WTC11 (cell line): ENCODE measurements around the gene TNIP1. TPM values are rescaled to one million over a fixed set of nuclear protein-coding genes. Genes with fewer than 3 reads are reported as not detected.

ENCODE experiments used
- ATAC-seq: fragments of 200-7000 bp; cut with Tn5 transposase; 2 replicates; pipeline ENCODE4 v1.10.0; 2021; ENCODE audit warnings: mild to moderate bottlenecking, moderate library complexity
- CTCF ChIA-PET: fragments of 300-600 bp; sonication (Branson Sonifier 250); formaldehyde crosslinking; loops from one replicate; lab custom pipeline; 2021; ENCODE audit warnings: antibody characterized with exemption; lab: Charles Lee
- POLR2A ChIA-PET: fragments of 350-600 bp; sonication (Branson Sonifier 250); formaldehyde crosslinking; loops from one replicate; lab custom pipeline; 2021; ENCODE audit warnings: antibody characterized with exemption; lab: Charles Lee
- DNase-seq: peaks from one replicate; pipeline ENCODE4 v3.0.0; 2021; ENCODE audit warnings: low spot score
- H3K27ac Mint-ChIP-seq: 2 replicates; pipeline ENCODE4 v1.8.0; 2021; ENCODE audit warnings: mixed read lengths
- H3K27me3 Mint-ChIP-seq: 2 replicates; pipeline ENCODE4 v1.8.0; 2021; ENCODE audit warnings: low read depth, mild to moderate bottlenecking, moderate library complexity, mixed read lengths
- H3K36me3 Mint-ChIP-seq: 2 replicates; pipeline ENCODE4 v1.8.0; 2021; ENCODE audit warnings: mixed read lengths
- H3K4me1 Mint-ChIP-seq: 2 replicates; pipeline ENCODE4 v1.8.0; 2022; ENCODE audit warnings: mixed read lengths
- H3K4me3 Mint-ChIP-seq: 2 replicates; pipeline ENCODE4 v1.8.0; 2021; ENCODE audit warnings: mild to moderate bottlenecking, moderate library complexity, mixed read lengths
- H3K9me3 Mint-ChIP-seq: 2 replicates; pipeline ENCODE4 v1.8.0; 2021; ENCODE audit warnings: mixed read lengths
- ATF2 ChIP-seq: sonication (generic); formaldehyde crosslinking; IDR thresholded peaks from 2 replicates; pipeline ENCODE4 v1.8.1; 2022; ENCODE audit warnings: low read depth, missing genetic modification reagents, borderline replicate concordance
- CBFB ChIP-seq: sonication (generic); formaldehyde crosslinking; IDR thresholded peaks from 2 replicates; pipeline ENCODE4 v1.8.1; 2022; ENCODE audit warnings: mild to moderate bottlenecking, low read depth, missing genetic modification reagents
- CREB1 ChIP-seq: sonication (generic); formaldehyde crosslinking; IDR thresholded peaks from 2 replicates; pipeline ENCODE4 v1.8.0; 2023; ENCODE audit warnings: mild to moderate bottlenecking, missing genetic modification reagents
- CREM ChIP-seq: sonication (generic); formaldehyde crosslinking; IDR thresholded peaks from 2 replicates; pipeline ENCODE4 v1.8.1; 2022; ENCODE audit warnings: mild to moderate bottlenecking, missing genetic modification reagents, moderate library complexity
- GTF2I ChIP-seq: fragments of 250-450 bp; sonication (Bioruptor Pico); conservative IDR thresholded peaks from 2 replicates; pipeline ENCODE4 v1.4.0; 2021; ENCODE audit warnings: mild to moderate bottlenecking
- JUN ChIP-seq: sonication (generic); formaldehyde crosslinking; IDR thresholded peaks from 2 replicates; pipeline ENCODE4 v1.8.0; 2023; ENCODE audit warnings: mild to moderate bottlenecking, missing genetic modification reagents
- MXD4 ChIP-seq: fragments of 250-450 bp; sonication (Bioruptor Pico); IDR thresholded peaks from 2 replicates; pipeline ENCODE4 v1.8.0; 2021; ENCODE audit warnings: mild to moderate bottlenecking, moderate library complexity, borderline replicate concordance
- NR1H2 ChIP-seq: sonication (generic); formaldehyde crosslinking; IDR thresholded peaks from 2 replicates; pipeline ENCODE4 v1.9.0; 2021; ENCODE audit warnings: mild to moderate bottlenecking, moderate library complexity, missing genetic modification reagents
- NR2C2 ChIP-seq: sonication (generic); formaldehyde crosslinking; IDR thresholded peaks from 2 replicates; pipeline ENCODE4 v1.8.0; 2022; ENCODE audit warnings: mild to moderate bottlenecking, missing genetic modification reagents
- PRRX2 ChIP-seq: fragments of 250-450 bp; sonication (Bioruptor Pico); IDR thresholded peaks from 2 replicates; pipeline ENCODE4 v1.8.0; 2021; ENCODE audit warnings: mild to moderate bottlenecking
- SOX15 ChIP-seq: fragments of 250-450 bp; sonication (Bioruptor Pico); IDR thresholded peaks from 2 replicates; pipeline ENCODE4 v1.9.0; 2021; ENCODE audit warnings: mild to moderate bottlenecking
- ZNF232 ChIP-seq: sonication (generic); formaldehyde crosslinking; IDR thresholded peaks from 2 replicates; pipeline ENCODE4 v1.8.0; 2022; ENCODE audit warnings: mild to moderate bottlenecking, missing genetic modification reagents
- ZNF396 ChIP-seq: fragments of 250-450 bp; sonication (Bioruptor Pico); IDR thresholded peaks from 2 replicates; pipeline ENCODE4 v1.8.0; 2021; ENCODE audit warnings: mild to moderate bottlenecking, moderate library complexity, borderline replicate concordance
- total RNA-seq: library from RNA; stranded (reverse); gene quantifications from 3 replicates; pipeline ENCODE4 v1.2.3, GENCODE V29; 2021
- TF ChIP-seq, protein P1 (sequence below): sonication (generic); formaldehyde crosslinking; IDR thresholded peaks from 2 replicates; pipeline ENCODE4 v1.8.0; 2022; ENCODE audit warnings: mild to moderate bottlenecking, missing genetic modification reagents
- TF ChIP-seq, protein P2 (sequence below): sonication (generic); formaldehyde crosslinking; conservative IDR thresholded peaks from 2 replicates; pipeline ENCODE4 v1.8.1; 2022; ENCODE audit warnings: mild to moderate bottlenecking, missing genetic modification reagents
- TF ChIP-seq, protein P3 (sequence below): sonication (generic); formaldehyde crosslinking; IDR thresholded peaks from 2 replicates; pipeline ENCODE4 v1.8.0; 2022; ENCODE audit warnings: mild to moderate bottlenecking, missing genetic modification reagents
- TF ChIP-seq, protein P4 (sequence below): sonication (generic); formaldehyde crosslinking; IDR thresholded peaks from 2 replicates; pipeline ENCODE4 v1.8.0; 2023; ENCODE audit warnings: mild to moderate bottlenecking, missing genetic modification reagents
- TF ChIP-seq, protein P5 (sequence below): fragments of 250-450 bp; sonication (Bioruptor Pico); conservative IDR thresholded peaks from 2 replicates; pipeline ENCODE4 v1.9.0; 2021; ENCODE audit warnings: mild to moderate bottlenecking
- TF ChIP-seq, protein P6 (sequence below): sonication (generic); formaldehyde crosslinking; IDR thresholded peaks from 2 replicates; pipeline ENCODE4 v1.8.1; 2022; ENCODE audit warnings: low read depth, mild to moderate bottlenecking, moderate library complexity, missing genetic modification reagents, borderline replicate concordance
- TF ChIP-seq, protein P7 (sequence below): sonication (generic); formaldehyde crosslinking; IDR thresholded peaks from 2 replicates; pipeline ENCODE4 v1.8.0; 2022; ENCODE audit warnings: mild to moderate bottlenecking, missing genetic modification reagents

TNIP1 gene
- total RNA-seq, 1 experiment from 2014 or later = 41.1 TPM

- peaks cover 2% of the 10 kb centered on the region for H3K4me1 Mint-ChIP-seq
- no peak overlapping the region for H3K4me3 Mint-ChIP-seq
- no peaks in the 10 kb centered on the region for H3K27me3 Mint-ChIP-seq
- CTCF ChIA-PET = no interaction called here
- ATAC-seq (no peak), DNase-seq (no peak)
- H3K27ac Mint-ChIP-seq = no peak overlapping the region
- H3K36me3 Mint-ChIP-seq = no peaks in the 10 kb centered on the region; the same call in 1 of the 2 replicates
- POLR2A ChIA-PET = no interaction called here
- H3K9me3 Mint-ChIP-seq = no peaks in the 10 kb centered on the region
- TF ChIP-seq MXD4 (CRISPR knock-in tag) (no peak), PRRX2 (CRISPR knock-in tag) (no peak), JUN (CRISPR knock-in tag) (no peak), NR1H2 (no peak), ZNF232 (CRISPR knock-in tag) (no peak)
- TF ChIP-seq, protein P1, sequence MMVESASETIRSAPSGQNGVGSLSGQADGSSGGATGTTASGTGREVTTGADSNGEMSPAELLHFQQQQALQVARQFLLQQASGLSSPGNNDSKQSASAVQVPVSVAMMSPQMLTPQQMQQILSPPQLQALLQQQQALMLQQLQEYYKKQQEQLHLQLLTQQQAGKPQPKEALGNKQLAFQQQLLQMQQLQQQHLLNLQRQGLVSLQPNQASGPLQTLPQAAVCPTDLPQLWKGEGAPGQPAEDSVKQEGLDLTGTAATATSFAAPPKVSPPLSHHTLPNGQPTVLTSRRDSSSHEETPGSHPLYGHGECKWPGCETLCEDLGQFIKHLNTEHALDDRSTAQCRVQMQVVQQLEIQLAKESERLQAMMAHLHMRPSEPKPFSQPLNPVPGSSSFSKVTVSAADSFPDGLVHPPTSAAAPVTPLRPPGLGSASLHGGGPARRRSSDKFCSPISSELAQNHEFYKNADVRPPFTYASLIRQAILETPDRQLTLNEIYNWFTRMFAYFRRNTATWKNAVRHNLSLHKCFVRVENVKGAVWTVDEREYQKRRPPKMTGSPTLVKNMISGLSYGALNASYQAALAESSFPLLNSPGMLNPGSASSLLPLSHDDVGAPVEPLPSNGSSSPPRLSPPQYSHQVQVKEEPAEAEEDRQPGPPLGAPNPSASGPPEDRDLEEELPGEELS = no peak
- TF ChIP-seq, protein P2, sequence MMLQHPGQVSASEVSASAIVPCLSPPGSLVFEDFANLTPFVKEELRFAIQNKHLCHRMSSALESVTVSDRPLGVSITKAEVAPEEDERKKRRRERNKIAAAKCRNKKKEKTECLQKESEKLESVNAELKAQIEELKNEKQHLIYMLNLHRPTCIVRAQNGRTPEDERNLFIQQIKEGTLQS = no peak
- TF ChIP-seq, protein P3, sequence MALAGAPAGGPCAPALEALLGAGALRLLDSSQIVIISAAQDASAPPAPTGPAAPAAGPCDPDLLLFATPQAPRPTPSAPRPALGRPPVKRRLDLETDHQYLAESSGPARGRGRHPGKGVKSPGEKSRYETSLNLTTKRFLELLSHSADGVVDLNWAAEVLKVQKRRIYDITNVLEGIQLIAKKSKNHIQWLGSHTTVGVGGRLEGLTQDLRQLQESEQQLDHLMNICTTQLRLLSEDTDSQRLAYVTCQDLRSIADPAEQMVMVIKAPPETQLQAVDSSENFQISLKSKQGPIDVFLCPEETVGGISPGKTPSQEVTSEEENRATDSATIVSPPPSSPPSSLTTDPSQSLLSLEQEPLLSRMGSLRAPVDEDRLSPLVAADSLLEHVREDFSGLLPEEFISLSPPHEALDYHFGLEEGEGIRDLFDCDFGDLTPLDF (CRISPR knock-in tag) = no peak
Observed at GRCh38 chr5:151101151-151101550, 20.3 kb upstream of the TNIP1 start.

DNA sequence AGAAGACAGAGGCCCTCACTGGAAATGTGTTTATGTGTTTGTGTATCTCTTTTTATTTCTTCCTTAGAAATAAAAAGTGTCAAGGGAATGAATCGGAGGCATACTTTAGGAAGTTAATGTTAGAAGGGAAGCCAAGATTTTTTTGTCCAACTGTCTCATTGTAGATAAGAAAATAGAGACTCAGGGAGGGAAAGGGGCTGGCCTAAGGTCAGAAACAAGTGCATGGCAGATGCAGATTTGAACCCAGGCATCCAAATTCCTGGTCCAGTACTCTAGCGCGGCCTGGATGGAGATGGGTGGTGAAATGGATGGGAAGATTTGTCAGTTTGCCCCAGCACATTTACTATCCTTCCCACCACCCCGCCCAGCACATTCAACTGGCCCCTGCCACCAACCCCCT lies 19.8 kb upstream of the TNIP1 start:
- Mint-ChIP-seq H3K36me3 (no peaks in the 10 kb centered on the region; the same call in 1 of the 2 replicates), H3K4me1 (peaks cover 7% of the 10 kb centered on the region), H3K27me3 (no peaks in the 10 kb centered on the region), H3K4me3 (no peak overlapping the region), H3K27ac (no peak overlapping the region), H3K9me3 (no peaks in the 10 kb centered on the region)
- no peak for ATAC-seq
- ChIA-PET CTCF (no interaction called here), POLR2A (no interaction called here)
- DNase-seq = no peak
- TF ChIP-seq SOX15 (CRISPR knock-in tag) (no peak), NR2C2 (CRISPR knock-in tag) (no peak), JUN (CRISPR knock-in tag) (no peak), CREB1 (no peak), ATF2 (CRISPR knock-in tag) (no peak), GTF2I (CRISPR knock-in tag) (no peak), CREM (CRISPR knock-in tag) (no peak), ZNF396 (CRISPR knock-in tag) (no peak), MXD4 (CRISPR knock-in tag) (no peak), CBFB (CRISPR knock-in tag) (no peak)
- TF ChIP-seq, protein P4, sequence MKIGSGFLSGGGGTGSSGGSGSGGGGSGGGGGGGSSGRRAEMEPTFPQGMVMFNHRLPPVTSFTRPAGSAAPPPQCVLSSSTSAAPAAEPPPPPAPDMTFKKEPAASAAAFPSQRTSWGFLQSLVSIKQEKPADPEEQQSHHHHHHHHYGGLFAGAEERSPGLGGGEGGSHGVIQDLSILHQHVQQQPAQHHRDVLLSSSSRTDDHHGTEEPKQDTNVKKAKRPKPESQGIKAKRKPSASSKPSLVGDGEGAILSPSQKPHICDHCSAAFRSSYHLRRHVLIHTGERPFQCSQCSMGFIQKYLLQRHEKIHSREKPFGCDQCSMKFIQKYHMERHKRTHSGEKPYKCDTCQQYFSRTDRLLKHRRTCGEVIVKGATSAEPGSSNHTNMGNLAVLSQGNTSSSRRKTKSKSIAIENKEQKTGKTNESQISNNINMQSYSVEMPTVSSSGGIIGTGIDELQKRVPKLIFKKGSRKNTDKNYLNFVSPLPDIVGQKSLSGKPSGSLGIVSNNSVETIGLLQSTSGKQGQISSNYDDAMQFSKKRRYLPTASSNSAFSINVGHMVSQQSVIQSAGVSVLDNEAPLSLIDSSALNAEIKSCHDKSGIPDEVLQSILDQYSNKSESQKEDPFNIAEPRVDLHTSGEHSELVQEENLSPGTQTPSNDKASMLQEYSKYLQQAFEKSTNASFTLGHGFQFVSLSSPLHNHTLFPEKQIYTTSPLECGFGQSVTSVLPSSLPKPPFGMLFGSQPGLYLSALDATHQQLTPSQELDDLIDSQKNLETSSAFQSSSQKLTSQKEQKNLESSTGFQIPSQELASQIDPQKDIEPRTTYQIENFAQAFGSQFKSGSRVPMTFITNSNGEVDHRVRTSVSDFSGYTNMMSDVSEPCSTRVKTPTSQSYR (CRISPR knock-in tag) = no peak
- TF ChIP-seq, protein P5, sequence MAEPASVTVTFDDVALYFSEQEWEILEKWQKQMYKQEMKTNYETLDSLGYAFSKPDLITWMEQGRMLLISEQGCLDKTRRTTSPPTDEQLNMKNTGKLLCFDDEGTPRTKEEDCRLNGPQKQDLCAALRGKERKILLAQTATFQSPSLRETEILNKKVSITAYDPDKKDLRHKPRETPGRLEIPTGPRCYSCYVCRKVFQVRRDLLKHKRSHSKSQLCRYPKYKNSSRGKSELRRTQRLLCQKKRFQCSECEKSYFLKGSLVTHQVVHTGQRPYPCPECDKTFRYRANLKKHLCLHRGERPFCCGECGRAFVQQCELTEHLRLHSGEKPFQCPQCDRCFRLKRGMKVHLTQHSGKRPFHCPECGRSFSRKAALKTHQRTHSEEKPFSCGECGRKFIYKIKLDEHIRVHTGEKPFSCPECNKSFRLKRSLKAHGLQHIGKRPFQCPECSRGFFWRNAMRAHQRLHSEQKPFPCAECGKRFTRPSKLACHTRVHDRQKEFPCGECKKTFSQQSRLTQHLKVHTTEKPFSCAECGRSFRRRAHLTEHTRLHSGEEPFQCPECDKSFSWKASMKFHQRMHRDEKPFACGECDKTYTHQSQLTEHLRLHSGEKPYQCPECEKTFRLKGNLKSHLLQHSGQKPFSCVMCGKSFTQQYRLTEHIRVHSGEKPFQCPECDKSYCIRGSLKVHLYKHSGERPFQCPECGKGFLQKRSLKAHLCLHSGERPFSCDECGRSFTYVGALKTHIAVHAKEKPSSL (CRISPR knock-in tag) = no peak
- TF ChIP-seq, protein P6, sequence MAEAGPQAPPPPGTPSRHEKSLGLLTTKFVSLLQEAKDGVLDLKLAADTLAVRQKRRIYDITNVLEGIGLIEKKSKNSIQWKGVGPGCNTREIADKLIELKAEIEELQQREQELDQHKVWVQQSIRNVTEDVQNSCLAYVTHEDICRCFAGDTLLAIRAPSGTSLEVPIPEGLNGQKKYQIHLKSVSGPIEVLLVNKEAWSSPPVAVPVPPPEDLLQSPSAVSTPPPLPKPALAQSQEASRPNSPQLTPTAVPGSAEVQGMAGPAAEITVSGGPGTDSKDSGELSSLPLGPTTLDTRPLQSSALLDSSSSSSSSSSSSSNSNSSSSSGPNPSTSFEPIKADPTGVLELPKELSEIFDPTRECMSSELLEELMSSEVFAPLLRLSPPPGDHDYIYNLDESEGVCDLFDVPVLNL (CRISPR knock-in tag) = no peak
- TF ChIP-seq, protein P7, sequence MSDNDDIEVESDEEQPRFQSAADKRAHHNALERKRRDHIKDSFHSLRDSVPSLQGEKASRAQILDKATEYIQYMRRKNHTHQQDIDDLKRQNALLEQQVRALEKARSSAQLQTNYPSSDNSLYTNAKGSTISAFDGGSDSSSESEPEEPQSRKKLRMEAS (CRISPR knock-in tag) = no peak
